T-helper 1 cell treated with Interleukin-12 subunit alpha and Interleukin-12 subunit beta and Interleukin-4 antibody, amounts not matched to agents 30 μg/mL and 1 μg/mL, for 36 hours (primary cell): Measurements from ENCODE around the gene L3MBTL4.

ENCODE experiments used
- H3K27ac Mint-ChIP-seq: one replicate; pipeline ENCODE4 v1.8.0; 2021; ENCODE audit warnings: mild to moderate bottlenecking, mixed read lengths
- H3K27me3 Mint-ChIP-seq: one replicate; pipeline ENCODE4 v1.8.0; 2021; ENCODE audit warnings: low read depth, mixed read lengths
- H3K36me3 Mint-ChIP-seq: one replicate; pipeline ENCODE4 v1.8.0; 2021; ENCODE audit warnings: low read depth, mixed read lengths
- H3K4me1 Mint-ChIP-seq: one replicate; pipeline ENCODE4 v1.8.0; 2021; ENCODE audit warnings: low read depth, mixed read lengths
- H3K4me3 Mint-ChIP-seq: one replicate; pipeline ENCODE4 v1.8.0; 2021; ENCODE audit warnings: mild to moderate bottlenecking, moderate library complexity, mixed read lengths
- H3K9me3 Mint-ChIP-seq: one replicate; pipeline ENCODE4 v1.8.0; 2021; ENCODE audit warnings: mixed read lengths

L3MBTL4 gene

DNA sequence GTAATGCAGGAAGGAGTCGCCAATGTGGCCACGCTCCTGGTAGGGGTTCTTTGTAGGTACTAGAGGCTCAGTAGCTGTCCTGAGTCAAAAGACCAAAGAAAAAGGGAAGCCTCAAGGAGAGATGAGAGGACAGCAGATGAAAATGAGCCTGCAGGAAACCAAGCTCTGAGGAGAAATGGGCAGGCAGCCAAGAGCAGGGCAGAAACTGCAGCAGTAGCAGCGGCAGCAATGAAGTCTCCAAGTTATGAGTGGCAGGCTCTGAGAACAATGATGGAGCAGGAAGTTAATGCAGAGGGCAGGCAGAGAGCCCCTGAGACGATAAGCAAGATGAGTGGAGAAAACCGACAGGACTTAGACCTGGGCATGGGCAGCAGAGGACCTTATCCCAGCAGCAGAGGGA is 471.2 kb downstream of the L3MBTL4 start:
- no peak overlapping the region for H3K4me3 Mint-ChIP-seq
- H3K36me3 Mint-ChIP-seq = no peaks in the 10 kb centered on the region
- H3K9me3 Mint-ChIP-seq = no peaks in the 10 kb centered on the region
- no peaks in the 10 kb centered on the region for H3K4me1 Mint-ChIP-seq
- H3K27me3 Mint-ChIP-seq = peaks cover 10% of the 10 kb centered on the region
- H3K27ac Mint-ChIP-seq = no peak overlapping the region

DNA sequence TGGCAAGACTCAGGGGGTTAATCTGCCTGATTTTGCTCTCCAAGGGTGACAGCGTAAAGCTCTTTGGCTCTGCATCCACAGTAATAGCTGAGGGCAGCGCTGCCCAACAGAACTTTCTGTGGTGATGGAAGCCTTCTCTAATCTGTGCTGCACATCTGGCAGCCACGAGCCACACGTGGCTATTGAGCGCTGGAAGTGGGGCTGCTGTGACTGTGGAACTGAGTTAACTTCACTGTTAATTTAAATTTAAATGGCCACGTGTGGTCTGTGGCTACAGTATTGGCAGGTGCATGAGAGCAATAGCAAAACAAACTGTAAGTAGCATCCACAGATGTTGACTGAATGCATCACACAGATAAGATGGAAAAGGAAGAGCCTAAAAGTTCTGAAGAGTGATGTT is 472.1 kb downstream of the L3MBTL4 start:
- H3K27ac Mint-ChIP-seq = no peak overlapping the region
- no peaks in the 10 kb centered on the region for H3K36me3 Mint-ChIP-seq
- H3K4me3 Mint-ChIP-seq = no peak overlapping the region
- H3K4me1 Mint-ChIP-seq = no peaks in the 10 kb centered on the region
- no peaks in the 10 kb centered on the region for H3K9me3 Mint-ChIP-seq
- peaks cover 10% of the 10 kb centered on the region for H3K27me3 Mint-ChIP-seq

DNA sequence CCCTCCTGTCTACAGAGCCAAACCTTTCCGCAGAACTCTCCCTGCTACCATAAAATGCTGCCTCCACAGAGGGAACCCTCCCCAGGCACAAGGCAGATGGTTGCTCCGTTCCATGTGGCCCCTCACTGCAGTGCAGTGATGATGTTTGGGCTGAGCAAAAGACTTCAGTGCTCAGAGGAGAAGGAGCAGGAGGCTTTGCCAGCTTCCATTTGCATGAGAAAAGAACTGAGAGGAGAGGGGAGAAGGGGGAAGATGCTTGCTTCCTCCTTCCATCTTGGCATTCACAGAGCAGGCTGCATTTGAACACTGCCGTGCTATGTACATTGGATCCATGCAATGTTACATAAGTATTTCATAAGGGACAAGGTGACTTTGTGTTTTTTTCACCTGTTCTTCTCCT is 472.8 kb downstream of the L3MBTL4 start:
- Mint-ChIP-seq H3K9me3 (no peaks in the 10 kb centered on the region), H3K4me3 (no peak overlapping the region), H3K27me3 (peaks cover 10% of the 10 kb centered on the region), H3K36me3 (no peaks in the 10 kb centered on the region), H3K4me1 (no peaks in the 10 kb centered on the region), H3K27ac (no peak overlapping the region)

- Mint-ChIP-seq H3K9me3 (no peaks in the 10 kb centered on the region), H3K27ac (no peak overlapping the region), H3K4me1 (no peaks in the 10 kb centered on the region), H3K4me3 (no peak overlapping the region), H3K27me3 (peaks cover 10% of the 10 kb centered on the region), H3K36me3 (no peaks in the 10 kb centered on the region)
These were observed 474.7 kb downstream of the L3MBTL4 start for GRCh38 chr18:5939801-5940667.

- Mint-ChIP-seq H3K27me3 (peaks cover 3% of the 10 kb centered on the region), H3K4me1 (no peaks in the 10 kb centered on the region), H3K9me3 (no peaks in the 10 kb centered on the region), H3K27ac (no peak overlapping the region), H3K4me3 (no peak overlapping the region), H3K36me3 (no peaks in the 10 kb centered on the region)
These were observed 476.9 kb downstream of the L3MBTL4 start for GRCh38 chr18:5937795-5938194.

DNA sequence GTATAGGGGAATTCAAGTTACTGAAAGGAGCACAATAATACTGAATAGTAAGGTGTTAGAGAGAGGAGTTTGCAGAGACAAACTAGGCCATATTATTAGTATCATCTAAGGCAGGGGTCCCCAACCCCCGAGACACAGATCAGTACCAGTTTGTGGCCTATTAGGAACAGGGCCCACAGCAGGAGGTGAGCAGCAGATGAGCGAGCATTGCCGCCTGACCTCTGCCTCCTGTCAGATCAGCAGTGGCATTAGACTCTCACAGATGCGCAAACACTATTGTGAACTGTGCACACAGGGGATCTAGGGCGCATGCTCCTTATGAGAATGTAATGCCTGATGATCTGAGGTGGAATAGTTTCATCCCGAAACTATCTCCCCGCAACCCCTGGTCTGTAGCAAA is 477.6 kb downstream of the L3MBTL4 start:
- Mint-ChIP-seq H3K27me3 (no peaks in the 10 kb centered on the region), H3K36me3 (no peaks in the 10 kb centered on the region), H3K4me3 (no peak overlapping the region), H3K4me1 (no peaks in the 10 kb centered on the region), H3K9me3 (no peaks in the 10 kb centered on the region), H3K27ac (no peak overlapping the region)

GRCh38 chr18:5930789-5931188 is 483.9 kb downstream of the L3MBTL4 start:
- Mint-ChIP-seq H3K27me3 (peaks cover 6% of the 10 kb centered on the region), H3K9me3 (peaks cover 10% of the 10 kb centered on the region), H3K4me1 (no peaks in the 10 kb centered on the region), H3K4me3 (no peak overlapping the region), H3K27ac (no peak overlapping the region), H3K36me3 (no peaks in the 10 kb centered on the region)

GRCh38 chr18:5918205-5918858 is 496.4 kb downstream of the L3MBTL4 start:
- no peaks in the 10 kb centered on the region for H3K9me3 Mint-ChIP-seq
- H3K4me3 Mint-ChIP-seq = no peak overlapping the region
- H3K36me3 Mint-ChIP-seq = no peaks in the 10 kb centered on the region
- H3K4me1 Mint-ChIP-seq = no peaks in the 10 kb centered on the region
- H3K27ac Mint-ChIP-seq = no peak overlapping the region
- H3K27me3 Mint-ChIP-seq = no peaks in the 10 kb centered on the region

DNA sequence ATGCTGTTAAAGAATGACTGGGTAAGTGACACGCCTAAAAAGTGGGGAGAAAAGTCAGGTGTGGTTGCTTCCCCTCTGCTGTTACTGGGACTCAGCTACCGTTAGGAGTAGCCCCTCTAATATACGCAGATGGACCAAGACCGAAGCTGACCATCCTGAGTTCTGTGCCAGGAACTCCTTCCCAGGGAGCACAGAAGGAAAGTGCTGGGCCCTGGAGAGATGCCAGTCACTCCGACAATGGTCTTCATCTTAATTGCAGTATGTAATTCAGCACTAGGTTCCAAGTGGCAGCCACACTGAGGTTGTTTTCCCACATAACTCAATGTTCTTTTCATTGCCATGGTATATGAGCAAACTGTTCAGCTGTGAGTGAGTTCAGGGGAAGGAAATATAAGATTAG is 499.8 kb downstream of the L3MBTL4 start:
- Mint-ChIP-seq H3K9me3 (no peaks in the 10 kb centered on the region), H3K4me1 (no peaks in the 10 kb centered on the region), H3K27ac (no peak overlapping the region), H3K27me3 (peaks cover 4% of the 10 kb centered on the region), H3K36me3 (no peaks in the 10 kb centered on the region), H3K4me3 (no peak overlapping the region)

GRCh38 chr18:5914016-5914415 is 500.7 kb downstream of the L3MBTL4 start:
- Mint-ChIP-seq H3K4me1 (no peaks in the 10 kb centered on the region), H3K9me3 (no peaks in the 10 kb centered on the region), H3K4me3 (no peak overlapping the region), H3K36me3 (no peaks in the 10 kb centered on the region), H3K27me3 (peaks cover 4% of the 10 kb centered on the region), H3K27ac (no peak overlapping the region)

- Mint-ChIP-seq H3K4me3 (no peak overlapping the region), H3K9me3 (no peaks in the 10 kb centered on the region), H3K27me3 (peaks cover 4% of the 10 kb centered on the region), H3K27ac (no peak overlapping the region), H3K36me3 (no peaks in the 10 kb centered on the region), H3K4me1 (no peaks in the 10 kb centered on the region)
These were observed 502.1 kb downstream of the L3MBTL4 start for GRCh38 chr18:5912566-5912965.

DNA sequence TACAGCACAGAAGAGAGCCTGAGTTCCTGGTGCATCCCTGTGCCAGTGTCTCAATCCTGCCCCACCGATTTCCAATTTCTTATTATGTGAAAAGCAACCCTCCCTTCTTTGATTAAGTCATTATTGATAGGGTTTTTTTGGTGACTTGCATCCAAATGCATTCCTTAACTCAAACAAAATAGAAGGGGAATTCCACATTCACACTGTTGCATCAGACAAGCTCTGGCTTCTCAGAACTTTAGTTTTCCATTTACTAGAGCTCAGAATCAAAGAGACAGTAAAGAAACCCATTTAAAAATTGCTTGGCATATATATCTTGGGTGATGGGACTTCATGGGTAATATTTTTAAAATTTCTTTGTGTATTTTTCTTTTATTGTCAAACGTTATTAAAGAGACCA is 505.6 kb downstream of the L3MBTL4 start:
- no peaks in the 10 kb centered on the region for H3K9me3 Mint-ChIP-seq
- H3K27ac Mint-ChIP-seq = no peak overlapping the region
- no peaks in the 10 kb centered on the region for H3K36me3 Mint-ChIP-seq

More for the DNA sequence above, 505.6 kb downstream of the L3MBTL4 start:
- Mint-ChIP-seq H3K27me3 (peaks cover 8% of the 10 kb centered on the region), H3K4me3 (no peak overlapping the region), H3K4me1 (no peaks in the 10 kb centered on the region)
